Panc1 (cell line): ENCODE measurements around the gene CNKSR3. TPM values are rescaled to one million over a fixed set of nuclear protein-coding genes. Genes with fewer than 3 reads are reported as not detected.

ENCODE experiments used
- ATAC-seq: fragments of 200-7000 bp; cut with Tn5 transposase; 2 replicates; pipeline ENCODE4 v1.9.1; 2020; ENCODE audit warnings: mild to moderate bottlenecking, moderate library complexity
- BruUV-seq: library from RNA; stranded (reverse); fragments of 400-500 nt; replicated peaks from 2 replicates; lab custom pipeline; 2021; lab: Mats Ljungman, UMichigan
- CTCF ChIA-PET: fragments of 300-600 bp; sonication (Branson Sonifier 250); formaldehyde crosslinking; loops from one replicate; lab custom pipeline; 2022; ENCODE audit warnings: antibody characterized with exemption; lab: Charles Lee
- POLR2A ChIA-PET: fragments of 300-600 bp; sonication (Branson Sonifier 250); formaldehyde crosslinking; loops from one replicate; lab custom pipeline; 2022; ENCODE audit warnings: antibody characterized with exemption; lab: Charles Lee
- DNase-seq: peaks from one replicate; pipeline ENCODE4 v3.0.0-alpha.2; 2010; ENCODE audit warnings: low read depth, low spot score
- H3K27ac ChIP-seq: 2 replicates; pipeline ENCODE4 v1.5.1; 2011; ENCODE audit warnings: mild to moderate bottlenecking, low read length, inconsistent platforms
- H3K27me3 ChIP-seq: fragments of 200-500 bp; sonication (Bioruptor generic); 2 replicates; pipeline ENCODE4 v1.6.0; 2014; ENCODE audit warnings: low read length, inconsistent platforms; ENCODE audit not compliant: control insufficient read depth, insufficient read depth
- H3K36me3 ChIP-seq: fragments of 200-500 bp; sonication (Bioruptor generic); 2 replicates; pipeline ENCODE4 v1.5.1; 2014; ENCODE audit warnings: inconsistent platforms, mild to moderate bottlenecking, low read length, moderate library complexity; ENCODE audit not compliant: control insufficient read depth, insufficient read depth
- H3K4me1 ChIP-seq: 2 replicates; pipeline ENCODE4 v1.5.1; 2011; ENCODE audit warnings: inconsistent platforms, mild to moderate bottlenecking, low read length, moderate library complexity; ENCODE audit not compliant: control insufficient read depth, insufficient read depth
- H3K4me3 ChIP-seq, 2 experiments: 2 replicates each; pipeline ENCODE4 v1.5.1; 2011 to 2012; ENCODE audit warnings: low read depth in 2 of 2, low read length in 2 of 2, mild to moderate bottlenecking in 2 of 2, inconsistent platforms in 1 of 2, moderate library complexity in 1 of 2
- H3K9me3 ChIP-seq: fragments of 200-500 bp; sonication (Bioruptor generic); 2 replicates; pipeline ENCODE4 v1.5.1; 2014; ENCODE audit warnings: low read depth, mild to moderate bottlenecking, inconsistent platforms, low read length, moderate library complexity; ENCODE audit not compliant: control insufficient read depth, insufficient read depth
- CTCF ChIP-seq: fragments of 450-650 bp; IDR thresholded peaks from 2 replicates; pipeline ENCODE4 v1.5.1; 2017; ENCODE audit warnings: mild to moderate bottlenecking
- POLR2AphosphoS5 ChIP-seq: IDR thresholded peaks from 2 replicates; pipeline ENCODE4 v1.6.1; 2012; ENCODE audit warnings: mild to moderate bottlenecking, low read depth, low read length, moderate library complexity
- REST ChIP-seq, 2 experiments: IDR thresholded peaks; 2 replicates each; pipeline ENCODE4 v1.6.1; 2011 to 2012; ENCODE audit warnings: low read depth in 2 of 2, control low read depth in 1 of 2, low read length in 1 of 2, mild to moderate bottlenecking in 1 of 2, moderate library complexity in 1 of 2; ENCODE audit not compliant: insufficient read depth in 1 of 2
- SIN3A ChIP-seq: IDR thresholded peaks from 2 replicates; pipeline ENCODE4 v1.6.1; 2012; ENCODE audit warnings: low read depth, mild to moderate bottlenecking, low read length, moderate library complexity, borderline replicate concordance; ENCODE audit not compliant: insufficient read depth
- TCF7L2 ChIP-seq: IDR thresholded peaks from 2 replicates; pipeline ENCODE4 v1.6.1; 2011; ENCODE audit warnings: mild to moderate bottlenecking, low read depth, low read length, inconsistent platforms
- in situ Hi-C: cut with HindIII; loops from 2 replicates; pipeline ENCODE4 v1.10.0; 2016; ENCODE audit warnings: low sequenced_read_pairs, low pct_unique_long_range_greater_than_20kb
- intact Hi-C: fragments of 100-400 bp; cut with micrococcal nuclease; formaldehyde crosslinking; loops from one replicate; pipeline ENCODE4 v1.10.0; 2022; ENCODE audit not compliant: unreplicated experiment
- total RNA-seq: library from RNA; stranded (reverse); gene quantifications from one replicate; pipeline ENCODE4 v1.2.1, GENCODE V29; 2021; ENCODE audit not compliant: unreplicated experiment

Gene CNKSR3
- total RNA-seq, 1 experiment from 2014 or later, result 18.2 TPM

GRCh38 chr6:154554491-154554890 is 44.0 kb upstream of the CNKSR3 start:
- CTCF ChIA-PET, result no interaction called here
- no TSS peak for BruUV-seq
- no peaks in the 10 kb centered on the region for H3K36me3 ChIP-seq
- TF ChIP-seq POLR2AphosphoS5, result no peak
- TF ChIP-seq TCF7L2, result no peak
- TF ChIP-seq CTCF, result no peak
- intact Hi-C loops, result no loop called here
- in situ Hi-C loops, result no loop called here
- POLR2A ChIA-PET, result no interaction called here
- H3K27ac ChIP-seq, result peak overlapping the region; percentile 65
- H3K4me3 ChIP-seq, result no peak overlapping the region; a peak in 1 of 4 replicates
- DNase-seq, result no peak
- H3K9me3 ChIP-seq, result no peaks in the 10 kb centered on the region
- H3K4me1 ChIP-seq, result peaks cover 16% of the 10 kb centered on the region
- no peaks in the 10 kb centered on the region for H3K27me3 ChIP-seq
- peak; percentile 14; the same call in 1 of the 2 replicates for ATAC-seq

- POLR2A ChIA-PET, result interaction anchor here (0.8 kb wide), 1 partner anchor 15 kb away, joined by 6 read pairs; no protein-coding TSS in a partner anchor
- ATAC-seq, result no peak
- no TSS peak for BruUV-seq
- H3K27me3 ChIP-seq, result no peaks in the 10 kb centered on the region
- TF ChIP-seq CTCF, result no peak
- TF ChIP-seq REST (IDR thresholded peaks at IDR 0.05; ENCODE audit: insufficient read depth in 1 of 2, low read depth in 2 of 2, low read length in 1 of 2), result no peak
- no peak for TF ChIP-seq TCF7L2
- TF ChIP-seq SIN3A, result no peak
- no peak for TF ChIP-seq POLR2AphosphoS5
- no peak for DNase-seq
- in situ Hi-C loops, result no loop called here
- H3K27ac ChIP-seq, result no peak overlapping the region
- H3K9me3 ChIP-seq, result no peaks in the 10 kb centered on the region
- CTCF ChIA-PET, result no interaction called here
- peaks cover 14% of the 10 kb centered on the region for H3K4me1 ChIP-seq
- H3K4me3 ChIP-seq, result no peak overlapping the region
- H3K36me3 ChIP-seq, result no peaks in the 10 kb centered on the region
- intact Hi-C loops, result no loop called here
Observed at GRCh38 chr6:154550779-154551178, 40.3 kb upstream of the CNKSR3 start.
